Ascending aorta (tissue), 2 donors: ENCODE measurements around the gene C16orf92. TPM values are rescaled to one million over a fixed set of nuclear protein-coding genes. Genes with fewer than 3 reads are reported as not detected.

Source experiments
- DNase-seq, 2 donors: peaks; one replicate each; pipeline ENCODE4 v3.0.0-alpha.2; 2019; ENCODE audit warnings: low spot score in 2 of 2
- H3K27ac ChIP-seq, 2 donors: fragments of 200-600 bp; sonication (generic); one replicate each; pipeline ENCODE4 v1.5.1; 2016 to 2017; ENCODE audit warnings: mild to moderate bottlenecking in 1 of 2
- H3K27me3 ChIP-seq: fragments of 200-600 bp; sonication (generic); one replicate; pipeline ENCODE4 v1.5.1; 2017
- H3K36me3 ChIP-seq, 2 donors: fragments of 200-600 bp; sonication (generic); one replicate each; pipeline ENCODE4 v1.5.1; 2016
- H3K4me1 ChIP-seq, 2 donors: fragments of 200-600 bp; sonication (generic); one replicate each; pipeline ENCODE4 v1.5.1; 2016 to 2017; ENCODE audit warnings: mild to moderate bottlenecking in 1 of 2
- H3K4me3 ChIP-seq, 2 donors: fragments of 200-600 bp; sonication (generic); one replicate each; pipeline ENCODE4 v1.5.1; 2016 to 2017; ENCODE audit warnings: mild to moderate bottlenecking in 1 of 2
- H3K9me3 ChIP-seq, 2 donors: fragments of 200-600 bp; sonication (generic); one replicate each; pipeline ENCODE4 v1.5.1; 2016
- CTCF ChIP-seq, 3 experiments: fragments of 200-600 bp in 2 of 3; fragments of 450-650 bp in 1 of 3; sonication (generic) in 2 of 3; IDR thresholded peaks; one replicate each; pipeline ENCODE4 v1.5.1; 2016 to 2019; ENCODE audit warnings: antibody characterized with exemption in 3 of 3, mild to moderate bottlenecking in 1 of 3, moderate library complexity in 1 of 3
- intact Hi-C: fragments of 100-400 bp; cut with DNase I; formaldehyde crosslinking; loops from one replicate; pipeline ENCODE4 v1.15.1; 2023
- total RNA-seq: library from RNA; depleted of rRNA; stranded (reverse); fragments of >200 nt; gene quantifications from one replicate; pipeline ENCODE4 v1.1.0, GENCODE V29; 2016

Gene C16orf92
- total RNA-seq, 1 donor from 2014 or later = not detected

DNA sequence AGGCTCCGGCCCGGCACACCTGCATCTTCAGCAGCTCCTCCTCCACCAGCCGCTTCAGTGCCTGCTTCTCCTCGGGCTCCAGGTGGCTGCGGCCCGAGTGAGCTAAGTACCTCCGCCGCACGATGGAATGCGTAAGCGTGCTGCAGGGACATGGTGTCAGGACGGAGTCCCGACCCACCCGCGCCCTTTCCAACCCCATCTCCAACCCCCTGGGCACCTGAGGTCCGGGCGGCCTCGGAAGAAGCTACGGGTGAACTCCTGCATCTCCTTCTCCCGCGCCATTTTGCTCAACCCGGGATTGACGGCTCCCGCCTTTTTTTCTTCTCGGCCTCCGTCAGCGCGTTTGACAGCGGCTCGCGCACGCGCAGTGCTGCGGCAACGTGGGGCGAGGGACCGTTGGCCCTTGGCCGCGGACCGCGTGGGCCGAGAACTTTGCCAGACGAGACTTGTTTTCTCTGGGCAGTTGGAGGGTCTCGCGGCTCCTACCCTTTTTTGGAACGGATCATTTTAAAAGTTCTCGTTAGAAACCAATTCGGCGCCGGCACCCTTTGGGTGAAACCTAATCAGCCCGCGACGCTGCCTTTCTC, 27.6 kb upstream of the C16orf92 start, which contains the start of gene HIRIP3:
Gene HIRIP3 (minus strand): TSS at position 294 of the 587 bp plus-strand sequence. CDS start 12 bp downstream, at position 282.
- Histone ChIP-seq H3K4me3 (peak within 1 kb of the TSS; percentile 69 to 77), H3K27ac (peak within 1 kb of the TSS; percentile 84 to 91), H3K36me3 (peaks cover 25 to 44% of the 10 kb centered on the region in 2 donors), H3K27me3 (no peaks in the 10 kb centered on the region), H3K9me3 (no peaks in the 10 kb centered on the region), H3K4me1 (peaks cover 4 to 15% of the 10 kb centered on the region in 2 donors)
- no peak for TF ChIP-seq CTCF (IDR thresholded peaks at IDR 0.05)
- DNase-seq = peak in 1 of 2 donors; percentile 92
- intact Hi-C loops = loop anchor here (5.0 kb wide), 3 partner anchors 57 to 188 kb away; partner anchors contain the start of genes MAZ and MVP

DNA sequence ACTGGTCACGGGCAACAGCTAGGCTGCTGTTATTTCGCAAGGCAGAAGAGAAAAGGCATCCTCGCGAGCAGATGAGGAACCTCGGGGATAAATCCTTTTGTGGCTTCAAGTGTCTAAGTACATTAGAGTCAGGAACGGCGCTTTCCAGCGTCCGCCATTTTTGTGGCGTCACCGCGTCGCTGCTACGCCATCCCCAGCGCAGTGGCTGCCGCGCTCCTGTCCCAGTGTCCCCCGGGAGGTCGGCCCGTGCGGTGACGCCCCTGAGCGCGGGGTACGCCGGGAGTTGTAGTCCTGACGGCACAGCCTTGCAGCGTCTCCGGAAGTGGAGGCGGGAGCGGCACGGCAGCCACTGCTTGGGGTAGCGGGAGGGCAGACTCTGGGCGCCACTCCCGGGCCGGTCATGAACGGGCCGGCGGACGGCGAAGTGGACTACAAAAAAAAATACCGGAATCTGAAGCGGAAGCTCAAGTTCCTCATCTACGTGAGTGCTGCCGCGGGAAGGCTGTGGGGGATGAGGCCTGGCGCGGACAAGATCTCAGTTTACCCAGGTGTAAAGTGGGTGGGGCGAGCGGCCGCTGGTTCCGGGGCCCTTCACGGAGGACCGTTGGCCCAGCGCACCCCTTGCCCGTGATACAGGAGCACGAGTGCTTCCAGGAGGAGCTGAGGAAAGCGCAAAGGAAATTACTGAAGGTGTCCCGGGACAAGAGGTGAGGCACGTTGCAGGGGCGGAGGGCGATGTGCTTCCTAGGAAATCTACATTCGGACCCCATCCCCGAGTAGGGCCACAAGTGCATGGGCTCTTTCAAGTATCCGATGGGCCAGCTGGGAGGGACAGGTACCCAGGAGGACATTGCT, 26.9 kb upstream of the C16orf92 start, which contains the start of gene INO80E:
Gene INO80E (plus strand): TSS at position 331 of the 855 bp plus-strand sequence. CDS start 70 bp downstream, at position 401.
- peak; percentile 91 to 99 for DNase-seq
- peak within 1 kb of the TSS; percentile 84 to 91 for H3K27ac ChIP-seq
- peaks cover 4 to 15% of the 10 kb centered on the region in 2 donors for H3K4me1 ChIP-seq
- no peak for TF ChIP-seq CTCF (IDR thresholded peaks at IDR 0.05)
- peak within 1 kb of the TSS; percentile 69 to 77 for H3K4me3 ChIP-seq
- intact Hi-C loops = loop anchor here (1.0 to 5.0 kb wide), 5 partner anchors 23 to 189 kb away; partner anchors contain the start of genes MAZ, MVP, TAOK2 and TMEM219
- no peaks in the 10 kb centered on the region for H3K27me3 ChIP-seq
- H3K9me3 ChIP-seq = no peaks in the 10 kb centered on the region
- H3K36me3 ChIP-seq = peaks cover 24 to 42% of the 10 kb centered on the region in 2 donors

DNA sequence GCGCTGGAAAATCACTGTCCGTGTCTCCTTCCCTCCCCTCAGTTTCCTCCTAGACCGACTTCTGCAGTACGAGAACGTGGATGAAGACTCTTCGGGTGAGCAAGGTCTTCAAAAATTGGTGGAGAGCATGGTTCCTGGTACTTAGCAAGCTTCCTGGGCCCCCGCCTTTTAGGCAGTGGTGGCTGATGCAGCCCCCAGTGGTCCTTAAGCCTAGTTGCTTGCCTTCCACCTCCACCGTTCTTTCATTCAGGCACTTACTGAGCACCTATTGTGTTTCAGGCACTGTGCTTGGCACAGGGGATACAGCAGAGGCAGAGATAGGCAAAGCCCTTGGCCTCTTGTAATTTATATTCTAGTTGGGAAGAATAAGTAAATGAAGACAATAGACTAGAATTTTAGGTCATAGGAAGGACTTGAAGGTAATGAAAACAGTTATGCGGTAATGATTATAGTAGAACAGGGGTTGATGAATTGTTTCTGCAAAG, 26.2 kb upstream of the C16orf92 start:
- intact Hi-C loops = loop anchor here (1.0 to 5.0 kb wide), 5 partner anchors 24 to 190 kb away; partner anchors contain the start of genes MAZ, MVP, TAOK2 and TMEM219
- Histone ChIP-seq H3K36me3 (peaks cover 25 to 40% of the 10 kb centered on the region in 2 donors), H3K9me3 (no peaks in the 10 kb centered on the region), H3K4me3 (peak overlapping the region; percentile 69 to 77), H3K4me1 (peaks cover 4 to 15% of the 10 kb centered on the region in 2 donors), H3K27me3 (no peaks in the 10 kb centered on the region), H3K27ac (peak overlapping the region; percentile 84 to 91)
- DNase-seq = no peak
- no peak for TF ChIP-seq CTCF (IDR thresholded peaks at IDR 0.05)

DNA sequence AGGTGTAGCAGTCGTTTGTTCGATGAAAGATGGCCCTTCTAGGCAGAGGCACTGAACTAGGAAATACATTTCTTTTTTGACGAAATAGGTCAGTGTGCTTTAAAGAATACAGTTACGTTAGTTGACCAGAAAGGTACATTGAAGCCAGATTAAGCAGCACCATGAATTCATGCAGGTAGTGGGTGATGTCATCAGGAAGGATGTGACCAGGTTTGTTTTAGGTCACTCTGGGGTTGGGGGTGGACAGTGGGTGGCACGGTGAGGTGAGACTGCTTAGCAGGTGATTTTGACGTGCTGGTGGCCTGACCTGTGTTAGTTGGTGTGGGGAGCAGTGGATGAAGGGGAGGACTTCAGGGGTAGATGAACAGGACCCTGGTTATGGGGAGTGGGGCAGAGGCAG, 23.4 kb upstream of the C16orf92 start:
- TF ChIP-seq CTCF (IDR thresholded peaks at IDR 0.05) = no peak
- intact Hi-C loops = loop anchor here (5.0 kb wide), 3 partner anchors 53 to 192 kb away; partner anchors contain the start of genes MAZ and MVP
- Histone ChIP-seq H3K9me3 (no peaks in the 10 kb centered on the region), H3K27ac (no peak overlapping the region), H3K36me3 (peaks cover 20 to 26% of the 10 kb centered on the region in 2 donors), H3K4me1 (peaks cover 4 to 12% of the 10 kb centered on the region in 2 donors), H3K27me3 (no peaks in the 10 kb centered on the region), H3K4me3 (no peak overlapping the region)
- no peak for DNase-seq
